GM23248 (cell line): ENCODE measurements around the gene GPR37. TPM values are rescaled to one million over a fixed set of nuclear protein-coding genes. Genes with fewer than 3 reads are reported as not detected.

ENCODE experiments used
- DNase-seq: peaks from one replicate; pipeline ENCODE4 v3.0.0-alpha.2; 2015
- H2AFZ ChIP-seq: fragments of 200-600 bp; sonication (generic); 2 replicates; pipeline ENCODE4 v1.6.1; 2016; ENCODE audit warnings: antibody characterized with exemption
- H3F3A ChIP-seq: fragments of 200-600 bp; sonication (generic); 2 replicates; pipeline ENCODE4 v1.6.1; 2016; ENCODE audit warnings: mild to moderate bottlenecking, antibody characterized with exemption, mixed run types; ENCODE audit not compliant: insufficient read depth
- H3K27ac ChIP-seq: fragments of 200-600 bp; sonication (generic); 2 replicates; pipeline ENCODE4 v1.5.1; 2016; ENCODE audit warnings: mild to moderate bottlenecking
- H3K27me3 ChIP-seq: fragments of 200-600 bp; sonication (generic); replicated peaks from 2 replicates; pipeline ENCODE4 v1.6.1; 2016; ENCODE audit warnings: mild to moderate bottlenecking; ENCODE audit not compliant: insufficient read depth
- H3K36me3 ChIP-seq: fragments of 200-600 bp; sonication (generic); 2 replicates; pipeline ENCODE4 v1.6.1; 2016; ENCODE audit warnings: low read depth, mild to moderate bottlenecking
- H3K4me1 ChIP-seq: fragments of 200-600 bp; sonication (generic); 2 replicates; pipeline ENCODE4 v1.6.1; 2016; ENCODE audit warnings: mild to moderate bottlenecking; ENCODE audit not compliant: insufficient read depth
- H3K4me2 ChIP-seq: fragments of 200-600 bp; sonication (generic); one replicate; pipeline ENCODE4 v1.6.1; 2016; ENCODE audit warnings: mild to moderate bottlenecking; ENCODE audit not compliant: unreplicated experiment
- H3K4me3 ChIP-seq: fragments of 200-600 bp; sonication (generic); 2 replicates; pipeline ENCODE4 v1.5.1; 2016; ENCODE audit warnings: mild to moderate bottlenecking
- H3K79me2 ChIP-seq: fragments of 200-600 bp; sonication (generic); 2 replicates; pipeline ENCODE4 v1.6.1; 2016; ENCODE audit warnings: mild to moderate bottlenecking; ENCODE audit not compliant: insufficient read depth
- H3K9ac ChIP-seq: fragments of 200-600 bp; sonication (generic); 2 replicates; pipeline ENCODE4 v1.6.1; 2016; ENCODE audit warnings: mild to moderate bottlenecking
- H3K9me2 ChIP-seq: fragments of 200-600 bp; sonication (generic); 2 replicates; pipeline ENCODE4 v1.6.1; 2016; ENCODE audit warnings: mixed run types, mild to moderate bottlenecking, moderate library complexity; ENCODE audit not compliant: insufficient read depth
- H3K9me3 ChIP-seq: fragments of 200-600 bp; sonication (generic); one replicate; pipeline ENCODE4 v1.6.1; 2017; ENCODE audit warnings: low read depth
- H4K20me1 ChIP-seq: fragments of 200-600 bp; sonication (generic); 2 replicates; pipeline ENCODE4 v1.6.0; 2016; ENCODE audit not compliant: insufficient read depth
- EZH2 ChIP-seq: fragments of 200-600 bp; sonication (generic); IDR thresholded peaks from 2 replicates; pipeline ENCODE4 v1.6.1; 2018; ENCODE audit warnings: antibody characterized with exemption, mild to moderate bottlenecking; ENCODE audit not compliant: insufficient read depth, poor library complexity, severe bottlenecking
- EZH2phosphoT487 ChIP-seq: fragments of 200-600 bp; sonication (generic); IDR thresholded peaks from 2 replicates; pipeline ENCODE4 v1.6.1; 2018; ENCODE audit warnings: antibody characterized with exemption, moderate library complexity, mild to moderate bottlenecking, low read depth; ENCODE audit not compliant: insufficient read depth
- WGBS, 2 experiments: methylation state at CpG; one replicate each; pipeline ENCODE4 v1.1.6; 2015 to 2017; ENCODE audit warnings: low lambda C conversion rate in 2 of 2, low coverage in 1 of 2; ENCODE audit errors: missing lambda C conversion rate in 2 of 2; 5-methylcytosine and 5-hydroxymethylcytosine counted together
- in situ Hi-C: fragments of 300-500 bp; cut with MboI; formaldehyde crosslinking; loops from 2 replicates; pipeline ENCODE4 v1.15.0; 2020
- polyA plus RNA-seq: library from polyadenylated mRNA; unstranded; fragments of >200 nt; fragmentation: Nextera tagmentation; extraction: Ambion mirVana; gene quantifications from 2 replicates; pipeline ENCODE4 v1.2.1, GENCODE V29; 2016
- total RNA-seq: library from RNA; depleted of rRNA; stranded (reverse); fragments of >200 nt; shearing (Covaris generic); gene quantifications from 2 replicates; pipeline ENCODE4 v1.2.3, GENCODE V29; 2014

Gene GPR37
- total and polyA plus RNA-seq, 2 experiments from 2014 or later, result not detected

DNA sequence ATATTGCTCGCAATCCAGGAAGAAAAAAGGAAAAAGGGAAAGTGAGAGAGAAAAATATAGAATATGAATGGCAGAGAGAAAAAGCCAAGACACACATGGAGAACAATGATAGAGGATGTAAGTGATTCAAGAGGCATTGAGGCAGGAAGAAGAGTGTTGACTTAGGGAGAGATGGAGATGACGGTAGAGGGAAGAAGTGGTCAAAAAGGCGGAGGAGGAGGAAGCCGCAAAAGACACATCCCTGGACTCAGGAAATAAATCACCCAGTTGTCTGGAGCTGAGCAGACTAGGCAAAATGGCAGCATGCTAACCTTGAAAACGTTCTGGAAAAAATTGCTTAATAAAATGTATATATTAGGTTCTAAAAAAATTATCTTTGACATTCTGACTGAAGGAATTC is 17.7 kb upstream of the GPR37 start:
- Histone ChIP-seq H3K27ac (no peak overlapping the region), H3K27me3 (peaks cover 7% of the 10 kb centered on the region; the same call in 1 of the 2 replicates), H3K9me2 (no peaks in the 10 kb centered on the region), H3F3A (no peaks in the 10 kb centered on the region), H3K9me3 (no peaks in the 10 kb centered on the region), H3K9ac (no peak overlapping the region), H3K36me3 (no peaks in the 10 kb centered on the region), H4K20me1 (no peaks in the 10 kb centered on the region), H3K4me3 (no peak overlapping the region), H3K4me2 (no peak overlapping the region), H3K79me2 (no peaks in the 10 kb centered on the region), H3K4me1 (no peaks in the 10 kb centered on the region), H2AFZ (no peak overlapping the region)
- in situ Hi-C loops, result no loop called here
- TF ChIP-seq EZH2, result no peak
- TF ChIP-seq EZH2phosphoT487, result no peak
- no peak for DNase-seq
- WGBS, 2 experiments, result 42 to 43% methylated on average over 5 of the region's 5 CpGs

DNA sequence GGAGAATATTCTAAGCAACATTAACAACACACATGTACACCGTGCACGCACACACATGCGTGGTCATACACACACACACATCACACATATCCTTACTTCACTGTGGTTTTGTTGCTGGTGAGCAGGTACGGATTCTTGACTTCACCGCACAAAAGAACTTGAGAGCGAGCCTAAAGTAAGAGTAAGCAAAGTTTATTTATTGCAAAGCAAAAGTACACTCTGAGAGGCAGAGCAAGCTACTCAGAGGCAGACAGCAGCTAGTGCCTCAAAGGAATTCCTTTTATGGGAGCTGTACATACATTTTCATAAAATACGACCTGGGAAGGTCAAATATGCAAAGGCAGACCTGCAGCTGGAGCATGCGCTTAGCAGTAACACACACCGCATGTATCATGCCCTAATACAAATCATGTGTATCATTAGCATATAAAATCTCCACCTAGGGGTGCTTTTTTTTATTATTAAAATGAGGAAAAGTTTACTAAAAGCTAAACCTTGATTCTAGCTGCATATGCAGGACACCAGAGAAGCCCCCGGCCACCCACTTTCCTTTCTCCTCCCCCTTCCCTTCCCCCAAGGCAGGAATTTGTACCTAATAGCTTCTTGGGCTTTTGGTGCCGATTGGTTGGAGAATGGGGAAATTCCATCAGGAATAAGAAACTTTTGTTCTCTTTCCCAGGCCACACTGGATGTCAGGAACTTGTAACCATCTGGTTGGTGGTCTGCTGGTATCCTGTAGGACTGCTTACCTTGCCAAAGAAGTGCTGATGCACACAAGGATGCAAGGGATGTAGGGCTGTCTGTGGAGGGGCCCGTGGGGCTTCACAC is 16.5 kb upstream of the GPR37 start:
- H2AFZ ChIP-seq, result no peak overlapping the region; the same call in 1 of the 2 replicates
- no peaks in the 10 kb centered on the region for H3K36me3 ChIP-seq
- no peaks in the 10 kb centered on the region for H3K4me1 ChIP-seq
- no peaks in the 10 kb centered on the region for H3F3A ChIP-seq
- H4K20me1 ChIP-seq, result no peaks in the 10 kb centered on the region
- H3K4me2 ChIP-seq, result no peak overlapping the region
- H3K9me2 ChIP-seq, result no peaks in the 10 kb centered on the region
- H3K9ac ChIP-seq, result no peak overlapping the region
- no peak overlapping the region for H3K27ac ChIP-seq
- H3K9me3 ChIP-seq, result no peaks in the 10 kb centered on the region
- DNase-seq, result no peak
- 27 to 33% methylated on average over 12 of the region's 12 CpGs for WGBS, 2 experiments
- 0 out of 2 replicates have a peak, but pooled peaks cover 2% of the 10 kb centered on the region for H3K27me3 ChIP-seq
- in situ Hi-C loops, result no loop called here
- no peak overlapping the region for H3K4me3 ChIP-seq
- no peaks in the 10 kb centered on the region for H3K79me2 ChIP-seq
- no peak for TF ChIP-seq EZH2
- TF ChIP-seq EZH2phosphoT487, result no peak

GRCh38 chr7:124781418-124781817 is 15.8 kb upstream of the GPR37 start:
- 12 to 28% methylated on average over 2 of the region's 2 CpGs for WGBS, 2 experiments
- DNase-seq, result no peak
- in situ Hi-C loops, result no loop called here

GRCh38 chr7:124780608-124781007 is 15.0 kb upstream of the GPR37 start:
- no peak for DNase-seq
- Histone ChIP-seq H3K79me2 (no peaks in the 10 kb centered on the region), H3K27ac (no peak overlapping the region), H3K4me2 (no peak overlapping the region), H3F3A (no peaks in the 10 kb centered on the region), H2AFZ (no peak overlapping the region), H3K9me2 (no peaks in the 10 kb centered on the region), H3K27me3 (no peaks in the 10 kb centered on the region), H3K36me3 (no peaks in the 10 kb centered on the region), H3K4me1 (no peaks in the 10 kb centered on the region), H3K9ac (no peak overlapping the region), H3K9me3 (no peaks in the 10 kb centered on the region), H4K20me1 (no peaks in the 10 kb centered on the region), H3K4me3 (no peak overlapping the region)
- TF ChIP-seq EZH2phosphoT487 (no peak), EZH2 (no peak)
- in situ Hi-C loops, result no loop called here
- 21 to 42% methylated on average over 1 of the region's 1 CpG for WGBS, 2 experiments

More at GRCh38 chr7:124781418-124781817, 15.8 kb upstream of the GPR37 start:
- Histone ChIP-seq H3K4me3 (no peak overlapping the region), H3K27ac (no peak overlapping the region), H3K9ac (no peak overlapping the region), H3F3A (no peaks in the 10 kb centered on the region), H4K20me1 (no peaks in the 10 kb centered on the region), H3K4me1 (no peaks in the 10 kb centered on the region), H2AFZ (no peak overlapping the region; the same call in 1 of the 2 replicates), H3K79me2 (no peaks in the 10 kb centered on the region), H3K4me2 (no peak overlapping the region), H3K36me3 (no peaks in the 10 kb centered on the region), H3K9me2 (no peaks in the 10 kb centered on the region), H3K27me3 (0 out of 2 replicates have a peak, but pooled peaks cover 2% of the 10 kb centered on the region), H3K9me3 (no peaks in the 10 kb centered on the region)
- TF ChIP-seq EZH2phosphoT487 (no peak), EZH2 (no peak)
